Loucy (cell line): Measurements from ENCODE around the gene BST1.

Experiments
- EZH2phosphoT487 ChIP-seq: fragments of 200-600 bp; IDR thresholded peaks from 2 replicates; pipeline ENCODE4 v1.6.1; 2018; ENCODE audit warnings: antibody characterized with exemption, mild to moderate bottlenecking, moderate library complexity, borderline replicate concordance
- TF ChIP-seq, protein P1 (sequence below): fragments of 200-600 bp; sonication (generic); conservative IDR thresholded peaks from 2 replicates; pipeline ENCODE4 v1.5.1; 2014; ENCODE audit warnings: mild to moderate bottlenecking, antibody characterized with exemption, low read length

DNA sequence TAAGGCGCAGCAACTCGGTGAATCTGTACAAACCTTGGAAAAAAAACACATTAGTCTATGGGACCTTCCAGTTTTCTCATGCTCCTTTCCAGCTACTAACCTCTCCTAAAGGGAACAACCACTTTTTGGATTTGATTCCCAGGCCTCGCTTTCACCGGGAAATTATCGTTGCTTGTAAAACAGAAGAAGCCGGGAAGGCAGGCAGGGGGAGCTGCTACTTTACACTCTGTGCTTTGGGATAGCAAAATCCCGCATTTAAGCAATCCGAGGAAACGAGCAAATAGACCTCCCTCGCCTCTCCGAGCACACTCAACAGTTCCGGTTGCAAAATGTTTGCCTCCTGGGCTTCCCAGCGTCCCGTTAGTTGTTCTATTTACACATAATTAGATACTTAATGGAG, 76.4 kb downstream of the BST1 start:
- TF ChIP-seq, protein P1, sequence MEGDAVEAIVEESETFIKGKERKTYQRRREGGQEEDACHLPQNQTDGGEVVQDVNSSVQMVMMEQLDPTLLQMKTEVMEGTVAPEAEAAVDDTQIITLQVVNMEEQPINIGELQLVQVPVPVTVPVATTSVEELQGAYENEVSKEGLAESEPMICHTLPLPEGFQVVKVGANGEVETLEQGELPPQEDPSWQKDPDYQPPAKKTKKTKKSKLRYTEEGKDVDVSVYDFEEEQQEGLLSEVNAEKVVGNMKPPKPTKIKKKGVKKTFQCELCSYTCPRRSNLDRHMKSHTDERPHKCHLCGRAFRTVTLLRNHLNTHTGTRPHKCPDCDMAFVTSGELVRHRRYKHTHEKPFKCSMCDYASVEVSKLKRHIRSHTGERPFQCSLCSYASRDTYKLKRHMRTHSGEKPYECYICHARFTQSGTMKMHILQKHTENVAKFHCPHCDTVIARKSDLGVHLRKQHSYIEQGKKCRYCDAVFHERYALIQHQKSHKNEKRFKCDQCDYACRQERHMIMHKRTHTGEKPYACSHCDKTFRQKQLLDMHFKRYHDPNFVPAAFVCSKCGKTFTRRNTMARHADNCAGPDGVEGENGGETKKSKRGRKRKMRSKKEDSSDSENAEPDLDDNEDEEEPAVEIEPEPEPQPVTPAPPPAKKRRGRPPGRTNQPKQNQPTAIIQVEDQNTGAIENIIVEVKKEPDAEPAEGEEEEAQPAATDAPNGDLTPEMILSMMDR, result no peak; the same call in 1 of the 2 replicates
- TF ChIP-seq EZH2phosphoT487, result no peak
